Activated B cell treated with CpG ODN at 0.5 μM for 24 hours (primary cell): ENCODE results near the gene KIF21A. TPM values are rescaled to one million over a fixed set of nuclear protein-coding genes. Genes with fewer than 3 reads are reported as not detected.

Experiments
- ATAC-seq: fragments of 200-7000 bp; cut with Tn5 transposase; one replicate; pipeline ENCODE4 v1.10.0; 2021; ENCODE audit warnings: low read depth, mild to moderate bottlenecking, moderate library complexity
- CTCF ChIA-PET: fragments of 350-600 bp; sonication (Branson Sonifier 250); formaldehyde crosslinking; loops from one replicate; lab custom pipeline; 2021; ENCODE audit warnings: antibody characterized with exemption; lab: Charles Lee
- POLR2A ChIA-PET: fragments of 350-600 bp; sonication (Branson Sonifier 250); formaldehyde crosslinking; loops from one replicate; lab custom pipeline; 2021; ENCODE audit warnings: antibody characterized with exemption; lab: Charles Lee
- DNase-seq: peaks from one replicate; pipeline ENCODE4 v3.0.0; 2022
- H3K27ac Mint-ChIP-seq: one replicate; pipeline ENCODE4 v1.8.0; 2020; ENCODE audit warnings: mixed read lengths
- H3K27me3 Mint-ChIP-seq: one replicate; pipeline ENCODE4 v1.8.0; 2021; ENCODE audit warnings: mixed read lengths
- H3K36me3 Mint-ChIP-seq: one replicate; pipeline ENCODE4 v1.8.0; 2021; ENCODE audit warnings: low read depth, mixed read lengths
- H3K4me1 Mint-ChIP-seq: one replicate; pipeline ENCODE4 v1.8.0; 2021; ENCODE audit warnings: mixed read lengths
- H3K4me3 Mint-ChIP-seq: one replicate; pipeline ENCODE4 v1.8.0; 2020; ENCODE audit warnings: mild to moderate bottlenecking, mixed read lengths
- H3K9me3 Mint-ChIP-seq: one replicate; pipeline ENCODE4 v1.8.0; 2020; ENCODE audit warnings: mixed read lengths
- CTCF ChIP-seq: fragments of 200-600 bp; IDR thresholded peaks from one replicate; pipeline ENCODE4 v1.8.0; 2022; ENCODE audit warnings: antibody characterized with exemption, mild to moderate bottlenecking
- intact Hi-C: fragments of 100-400 bp; cut with micrococcal nuclease; formaldehyde crosslinking; loops from one replicate; pipeline ENCODE4 v1.15.1; 2024
- total RNA-seq: library from RNA; stranded (reverse); gene quantifications from 2 replicates; pipeline ENCODE4 v1.2.3, GENCODE V29; 2022

KIF21A gene
- total RNA-seq, 1 donor from 2014 or later: 7.6 TPM

GRCh38 chr12:39364196-39364595 lies 78.7 kb downstream of the KIF21A start:
- no peak overlapping the region for H3K4me3 Mint-ChIP-seq

GRCh38 chr12:39359645-39360044 lies 83.3 kb downstream of the KIF21A start:
- Mint-ChIP-seq H3K9me3 (no peaks in the 10 kb centered on the region), H3K4me3 (no peak overlapping the region), H3K27ac (no peak overlapping the region), H3K27me3 (no peaks in the 10 kb centered on the region), H3K4me1 (no peaks in the 10 kb centered on the region), H3K36me3 (no peaks in the 10 kb centered on the region)
- DNase-seq: no peak
- no peak for TF ChIP-seq CTCF
- intact Hi-C loops: no loop called here
- POLR2A ChIA-PET: no interaction called here
- CTCF ChIA-PET: no interaction called here
- no peak for ATAC-seq

More at GRCh38 chr12:39364196-39364595, 78.7 kb downstream of the KIF21A start:
- DNase-seq (no peak), ATAC-seq (no peak)
- ChIA-PET POLR2A (no interaction called here), CTCF (no interaction called here)
- Mint-ChIP-seq H3K27me3 (no peaks in the 10 kb centered on the region), H3K4me1 (no peaks in the 10 kb centered on the region), H3K36me3 (no peaks in the 10 kb centered on the region), H3K9me3 (no peaks in the 10 kb centered on the region), H3K27ac (no peak overlapping the region)
- no peak for TF ChIP-seq CTCF
- intact Hi-C loops: loop anchor here (2.0 kb wide), 1 partner anchor 329 kb away; no protein-coding TSS in a partner anchor

- ChIA-PET CTCF (no interaction called here), POLR2A (no interaction called here)
- ATAC-seq (no peak), DNase-seq (no peak)
- no peaks in the 10 kb centered on the region for H3K36me3 Mint-ChIP-seq
- H3K9me3 Mint-ChIP-seq: no peaks in the 10 kb centered on the region
- intact Hi-C loops: no loop called here
- no peak overlapping the region for H3K4me3 Mint-ChIP-seq
- no peaks in the 10 kb centered on the region for H3K4me1 Mint-ChIP-seq
- no peaks in the 10 kb centered on the region for H3K27me3 Mint-ChIP-seq
- TF ChIP-seq CTCF: no peak
- no peak overlapping the region for H3K27ac Mint-ChIP-seq
Observed at GRCh38 chr12:39357041-39357440, 85.9 kb downstream of the KIF21A start.

- Mint-ChIP-seq H3K27ac (no peak overlapping the region), H3K4me1 (no peaks in the 10 kb centered on the region), H3K4me3 (no peak overlapping the region), H3K36me3 (no peaks in the 10 kb centered on the region), H3K9me3 (no peaks in the 10 kb centered on the region), H3K27me3 (no peaks in the 10 kb centered on the region)
- TF ChIP-seq CTCF: no peak
- ATAC-seq (no peak), DNase-seq (no peak)
- ChIA-PET CTCF (no interaction called here), POLR2A (no interaction called here)
- intact Hi-C loops: no loop called here
Observed at GRCh38 chr12:39355841-39356240, 87.1 kb downstream of the KIF21A start.

- intact Hi-C loops: no loop called here
- no peaks in the 10 kb centered on the region for H3K9me3 Mint-ChIP-seq
- no peak overlapping the region for H3K27ac Mint-ChIP-seq
- no peaks in the 10 kb centered on the region for H3K4me1 Mint-ChIP-seq
- H3K27me3 Mint-ChIP-seq: no peaks in the 10 kb centered on the region
- DNase-seq: no peak
- no peak for TF ChIP-seq CTCF
- CTCF ChIA-PET: no interaction called here
- H3K36me3 Mint-ChIP-seq: no peaks in the 10 kb centered on the region
- no peak for ATAC-seq
- POLR2A ChIA-PET: no interaction called here
- H3K4me3 Mint-ChIP-seq: no peak overlapping the region
Observed at GRCh38 chr12:39354955-39355354, 88.0 kb downstream of the KIF21A start.
